Stimulated activated CD8-positive, alpha-beta memory T cell treated with anti-CD3 and anti-CD28 coated beads, Interleukin-7, amount 100 ng/mL, for 24 hours (primary cell): ENCODE data around the gene ZFYVE27.
"Not testable (repeated sequence)": the region's sequence is repeated elsewhere in the genome, so short reads cannot be mapped to it uniquely, and the experiment has no call there.

Source experiments
- DNase-seq: peaks from one replicate; pipeline ENCODE4 v3.0.0-alpha.2; 2020; ENCODE audit warnings: low read depth

Gene ZFYVE27

DNA sequence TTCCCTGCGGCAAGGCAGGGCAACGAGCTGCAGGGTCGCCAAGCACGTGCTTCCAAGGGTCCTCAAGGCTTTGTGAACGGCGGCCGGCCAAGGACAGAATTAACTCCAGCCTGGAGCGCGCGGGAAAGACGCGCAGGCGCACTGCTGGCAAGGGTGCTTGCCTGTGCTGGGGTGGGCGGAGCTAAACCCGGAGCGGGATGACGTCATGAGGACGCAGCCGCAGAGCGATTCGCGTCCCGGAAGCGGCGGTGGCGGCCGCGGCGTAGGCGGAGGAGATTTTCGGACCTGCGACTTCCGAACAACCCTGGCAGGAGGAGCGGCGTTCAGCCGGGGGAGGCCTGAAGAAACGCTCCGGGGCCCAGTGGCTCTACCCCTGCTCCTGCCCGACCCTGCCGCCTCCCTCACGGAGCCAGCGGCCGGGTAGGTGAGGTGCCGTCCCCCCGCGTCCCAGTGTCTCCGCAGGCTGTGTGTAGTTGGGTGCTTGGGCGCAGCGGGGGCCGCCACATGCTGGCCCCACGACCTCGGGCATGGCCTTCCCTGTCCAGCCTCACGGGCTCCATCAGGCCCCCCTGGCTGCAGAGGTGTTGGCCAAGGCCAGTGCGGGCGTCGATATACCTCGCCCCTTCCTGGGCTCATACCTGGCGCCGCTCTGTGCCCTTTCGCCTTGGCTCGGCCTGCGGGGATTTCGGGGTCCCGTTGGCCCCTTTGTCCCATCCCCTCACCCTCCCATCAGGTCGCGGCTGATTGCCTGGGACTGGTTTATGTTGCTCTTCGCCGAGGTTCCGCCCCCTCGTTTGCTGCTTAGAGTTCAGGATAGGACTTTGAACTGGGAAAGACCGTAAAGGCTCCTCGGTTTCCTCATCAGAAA, at the start of gene ZFYVE27:
Gene ZFYVE27 (plus strand): TSS at position 227 of the 868 bp plus-strand sequence. CDS start 1,350 bp downstream, outside the sequence.
- DNase-seq, result peak; percentile 93

GRCh38 chr10:97687785-97688781, 48.8 kb upstream of the ZFYVE27 start:
- no peak for DNase-seq

GRCh38 chr10:97689559-97690020, 47.3 kb upstream of the ZFYVE27 start:
- no peak for DNase-seq

DNA sequence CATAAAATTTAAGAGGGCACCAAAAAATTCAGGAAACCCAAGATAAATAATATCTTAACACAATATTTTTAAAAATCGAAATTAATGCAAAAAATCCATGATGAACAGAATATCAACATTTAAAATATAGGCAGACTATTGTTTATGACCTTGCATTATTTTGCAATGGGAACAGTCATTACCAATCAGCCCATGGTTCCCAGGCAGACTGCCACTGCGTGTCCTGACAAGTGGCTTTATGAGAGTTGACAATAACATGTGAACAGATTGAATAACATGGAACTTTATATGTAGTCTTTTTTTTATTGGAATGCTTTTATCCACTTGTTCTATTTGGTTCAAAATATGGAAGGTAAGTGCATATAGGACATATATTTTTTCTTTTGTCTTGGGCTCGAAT, 46.8 kb upstream of the ZFYVE27 start:
- no peak for DNase-seq

GRCh38 chr10:97698072-97698655, 38.8 kb upstream of the ZFYVE27 start:
- not testable (repeated sequence) for DNase-seq

GRCh38 chr10:97701438-97702069, 35.4 kb upstream of the ZFYVE27 start:
- no peak for DNase-seq

- DNase-seq, result no peak
These were observed 33.4 kb upstream of the ZFYVE27 start for GRCh38 chr10:97703398-97704067.

DNA sequence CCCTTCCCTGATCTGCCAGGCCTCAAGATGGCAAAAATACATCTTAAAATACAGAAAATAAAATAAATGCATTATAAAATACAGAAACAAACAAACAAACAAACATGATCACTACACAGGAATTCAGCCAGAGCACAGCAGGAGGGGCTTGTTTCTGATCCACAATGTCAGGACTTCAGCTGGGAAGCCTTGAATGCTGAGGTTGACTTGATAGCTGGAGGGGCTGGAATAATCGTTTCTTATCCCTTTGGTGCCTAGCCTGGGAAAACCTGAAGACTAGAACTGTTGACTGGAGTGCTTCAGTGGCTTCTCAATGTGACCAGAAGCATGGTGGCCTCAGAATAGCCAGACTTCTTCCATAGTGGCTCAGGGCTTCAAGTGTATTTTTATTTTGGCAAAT, 32.6 kb upstream of the ZFYVE27 start:
- DNase-seq, result no peak

DNA sequence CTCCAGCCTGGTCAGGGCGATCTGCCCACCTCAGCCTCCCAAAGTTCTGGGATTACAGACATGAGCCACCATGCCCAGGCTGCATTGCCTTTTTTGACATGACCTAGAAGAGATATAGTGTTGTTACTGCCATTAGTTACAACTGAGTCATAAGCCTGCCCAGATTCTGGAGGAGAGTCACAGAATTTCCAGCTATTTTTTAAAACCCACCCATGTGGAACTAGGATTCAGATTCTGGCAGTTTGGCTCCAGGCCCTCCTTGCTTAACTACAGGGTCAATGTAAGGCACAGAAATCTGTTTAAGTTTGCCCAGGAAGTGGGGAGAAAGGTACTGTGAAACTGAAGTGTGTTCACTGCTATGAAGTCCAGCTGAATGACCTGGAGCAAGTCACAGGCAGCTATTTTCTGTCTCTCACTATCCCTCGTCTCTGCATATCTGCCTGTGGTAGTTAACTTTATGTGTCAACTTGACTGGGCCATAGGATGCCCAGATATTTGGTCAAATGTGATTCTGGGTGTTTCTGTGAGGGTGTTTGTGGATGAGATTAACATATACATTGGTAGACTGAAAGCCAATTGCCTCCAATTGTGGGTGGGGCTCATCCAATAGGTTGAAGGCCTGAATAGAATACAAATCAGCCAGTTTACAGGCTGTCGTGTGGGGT, 31.8 kb upstream of the ZFYVE27 start:
- DNase-seq, result no peak

GRCh38 chr10:97707134-97707861, 29.6 kb upstream of the ZFYVE27 start:
- no peak for DNase-seq

DNA sequence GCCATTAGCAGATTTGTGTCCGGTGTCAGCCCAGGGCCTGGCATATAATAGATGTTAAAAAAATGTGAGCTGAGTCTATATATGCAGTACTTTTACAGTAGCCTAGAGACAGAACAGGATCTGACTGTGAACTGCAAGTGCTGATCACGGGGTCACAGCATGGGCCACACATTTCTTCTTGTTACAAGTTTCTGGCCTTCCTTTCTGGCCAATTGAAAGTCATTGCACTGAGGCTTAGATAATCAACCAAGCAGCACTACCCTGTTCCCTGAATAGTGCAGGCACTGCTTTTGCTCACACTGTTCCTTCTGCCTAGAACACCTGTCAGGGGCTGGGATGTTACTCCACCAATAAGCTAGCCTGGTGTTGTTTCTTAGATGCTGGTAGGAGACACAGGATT, 28.8 kb upstream of the ZFYVE27 start:
- no peak for DNase-seq

DNA sequence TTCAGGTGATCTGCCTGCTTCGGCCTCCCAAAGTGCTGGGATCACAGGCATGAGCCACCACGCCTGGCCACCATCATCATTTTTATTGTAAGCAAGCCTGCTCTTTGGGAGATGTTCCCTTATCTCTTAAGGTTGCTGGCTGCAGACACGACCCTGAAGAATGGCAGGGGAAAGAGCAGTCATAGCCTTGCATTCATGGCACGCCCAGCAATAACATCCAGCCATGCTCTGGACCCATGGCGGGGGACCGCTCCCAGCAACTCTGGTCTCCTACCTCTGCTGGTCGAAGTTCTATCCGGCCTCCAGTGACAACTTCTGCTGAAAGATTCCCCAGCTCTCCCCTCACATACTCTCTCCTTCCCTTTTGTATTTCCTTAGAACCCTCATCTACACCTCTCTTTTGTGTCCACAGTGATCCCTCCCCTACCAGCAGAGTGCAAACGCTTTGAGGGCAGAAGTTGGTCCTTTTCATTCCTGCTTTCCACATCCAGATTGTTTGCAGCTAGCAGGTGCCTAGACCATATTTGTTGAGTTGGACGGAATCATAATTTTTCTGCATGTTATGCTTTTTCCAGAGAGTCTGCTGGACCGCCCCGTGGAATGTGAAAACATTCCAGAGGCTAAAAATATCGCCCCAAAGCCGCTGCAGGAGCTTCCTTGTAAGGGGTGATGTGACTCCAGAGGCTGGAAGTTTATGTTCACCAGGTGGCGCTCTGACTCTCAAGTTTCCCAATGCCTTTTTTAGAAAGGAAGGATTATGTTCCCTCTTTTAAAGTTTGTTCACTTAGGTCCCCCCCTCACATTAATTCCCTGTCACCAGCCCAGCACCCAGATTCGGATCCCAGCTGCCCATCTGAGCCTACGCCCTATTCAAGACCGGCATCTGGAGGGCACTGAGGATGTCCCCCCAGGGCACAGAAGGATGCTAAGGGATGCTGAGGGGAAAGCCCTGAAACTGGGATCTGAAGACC, 27.7 kb upstream of the ZFYVE27 start:
- no peak for DNase-seq

GRCh38 chr10:97711640-97712572, 25.0 kb upstream of the ZFYVE27 start:
- DNase-seq, result no peak

- DNase-seq, result no peak
These were observed 23.5 kb upstream of the ZFYVE27 start, which contains the start of gene MARVELD1 for GRCh38 chr10:97713339-97713825. MARVELD1 (plus strand) TSS chr10:97713730; CDS start chr10:97713877, 147 bp downstream.

DNA sequence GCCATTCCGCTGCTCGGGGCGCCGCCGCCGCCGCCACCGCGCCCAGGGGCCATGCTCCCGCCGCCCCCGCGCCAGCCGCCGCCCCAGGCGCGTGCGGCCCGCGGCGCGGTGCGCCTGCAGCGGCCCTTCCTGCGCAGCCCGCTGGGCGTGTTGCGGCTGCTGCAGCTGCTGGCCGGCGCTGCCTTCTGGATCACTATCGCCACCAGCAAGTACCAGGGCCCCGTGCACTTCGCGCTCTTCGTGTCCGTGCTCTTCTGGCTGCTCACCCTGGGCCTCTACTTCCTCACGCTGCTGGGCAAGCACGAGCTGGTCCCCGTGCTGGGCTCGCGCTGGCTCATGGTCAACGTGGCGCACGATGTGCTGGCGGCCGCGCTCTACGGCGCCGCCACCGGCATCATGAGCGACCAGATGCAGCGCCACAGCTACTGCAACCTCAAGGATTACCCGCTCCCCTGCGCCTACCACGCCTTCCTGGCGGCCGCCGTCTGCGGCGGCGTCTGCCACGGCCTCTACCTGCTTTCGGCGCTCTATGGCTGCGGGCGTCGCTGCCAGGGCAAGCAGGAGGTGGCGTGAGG, 23.0 kb upstream of the ZFYVE27 start:
- no peak for DNase-seq

DNA sequence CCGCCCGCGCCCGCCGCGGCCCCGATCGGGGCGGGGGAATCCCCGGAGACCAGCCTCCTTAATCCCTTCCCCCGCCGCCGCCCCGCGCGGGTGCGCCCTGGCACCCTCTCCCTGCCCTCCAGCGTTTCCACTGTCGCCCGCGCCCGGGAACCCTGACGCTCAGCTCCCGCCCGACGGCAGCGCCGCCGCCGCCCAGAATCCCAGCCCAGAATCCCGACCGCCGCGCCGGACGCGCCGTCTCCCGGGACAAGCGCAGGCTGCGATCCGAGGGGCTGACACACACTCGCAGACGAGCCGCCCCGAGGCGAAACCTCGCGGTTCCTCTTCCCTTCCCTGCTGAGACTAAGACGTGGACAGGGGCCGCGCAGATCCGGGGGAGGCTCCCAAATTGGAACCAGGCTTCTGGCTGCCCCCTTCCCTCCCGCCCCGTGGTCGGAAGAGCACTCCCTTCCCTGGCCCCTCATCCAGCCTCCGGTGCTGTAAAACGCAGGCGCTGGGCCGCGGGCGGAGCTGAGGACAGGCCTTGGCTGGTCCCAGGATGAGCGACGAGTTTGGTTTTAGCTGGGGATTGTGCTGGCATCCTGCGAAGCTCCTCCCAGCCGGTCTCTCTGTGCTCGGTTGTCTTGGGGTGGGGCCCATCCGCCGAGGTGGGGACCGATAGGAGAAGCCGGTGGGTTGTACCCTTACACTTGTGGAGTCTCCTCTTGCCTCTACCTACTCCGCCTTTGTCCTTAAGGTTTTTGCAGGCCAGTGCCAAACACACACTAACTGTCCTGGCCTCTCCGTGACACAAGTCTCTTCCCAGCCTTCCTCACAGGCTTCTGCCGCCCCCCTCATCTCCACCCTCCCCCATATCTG, 22.3 kb upstream of the ZFYVE27 start:
- no peak for DNase-seq
